Occipital lobe (tissue), 2 donors: Measurements from ENCODE around the gene MPZL3. TPM values are rescaled to one million over a fixed set of nuclear protein-coding genes. Genes with fewer than 3 reads are reported as not detected.

Experiments
- DNase-seq: peaks from one replicate; lab custom pipeline; 2025; lab: John Stamatoyannopoulos, UW
- total RNA-seq: library from RNA; depleted of rRNA; stranded (reverse); fragments of >200 nt; gene quantifications from one replicate; pipeline ENCODE4 v1.2.3, GENCODE V29; 2014

The MPZL3 gene
- total RNA-seq, 1 donor from 2014 or later, result 1.6 TPM

DNA sequence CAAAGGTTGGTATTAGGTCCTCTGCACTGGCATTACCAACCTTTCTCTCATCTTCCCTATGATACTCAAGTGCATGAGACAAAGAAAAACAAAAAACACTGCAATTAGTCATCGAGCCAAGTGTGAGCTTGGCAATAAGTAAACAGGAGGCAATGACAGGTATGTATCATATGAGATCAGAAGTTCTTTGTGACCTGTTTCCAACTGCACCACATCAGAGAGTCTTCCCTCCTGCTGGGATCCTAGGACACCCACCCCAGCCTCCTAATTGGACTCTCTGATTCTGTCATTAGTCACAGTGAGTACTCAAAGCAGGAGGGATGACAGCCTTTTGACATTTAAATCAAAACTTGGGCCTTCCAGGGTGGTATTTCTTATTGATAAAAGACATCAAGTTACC lies 19.5 kb downstream of the MPZL3 start:
- DNase-seq, result no peak

DNA sequence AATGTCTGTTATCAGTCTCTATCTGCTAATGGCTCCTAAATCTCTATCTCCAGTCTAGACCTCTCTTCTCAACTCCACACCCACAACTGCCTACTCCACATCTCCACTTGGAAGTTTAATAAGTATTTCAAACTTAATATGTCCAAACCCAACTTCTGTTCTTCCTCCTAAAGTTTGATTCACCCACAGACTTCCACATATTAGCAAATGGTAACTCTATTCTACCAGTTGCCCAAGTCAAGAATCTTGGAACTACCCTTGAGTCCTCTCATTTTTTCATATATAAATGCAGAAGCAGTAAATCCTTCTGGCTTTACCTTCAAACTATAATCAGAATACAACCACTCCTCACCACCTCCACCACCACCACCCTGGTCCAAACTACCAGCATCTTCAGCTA lies 20.7 kb downstream of the MPZL3 start:
- DNase-seq, result no peak

DNA sequence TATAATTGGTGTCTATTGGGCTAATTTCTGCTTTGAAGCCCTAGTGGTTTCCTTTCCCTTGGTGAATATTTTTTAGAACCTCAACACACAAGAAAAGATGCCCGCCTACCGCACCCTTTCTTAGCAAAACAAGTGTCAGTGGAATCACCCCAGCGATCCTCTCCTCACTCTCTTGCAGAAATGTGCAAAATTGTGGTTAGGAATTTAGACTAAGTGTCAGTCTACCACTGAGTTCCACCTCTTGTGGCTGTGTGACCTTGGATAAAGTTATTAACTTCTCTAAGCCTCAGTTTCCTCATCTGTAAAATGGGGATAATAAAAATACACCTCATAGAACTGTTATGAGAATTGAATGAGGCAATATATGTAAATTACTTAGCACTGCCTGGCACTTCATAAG lies 22.1 kb downstream of the MPZL3 start:
- DNase-seq, result no peak

DNA sequence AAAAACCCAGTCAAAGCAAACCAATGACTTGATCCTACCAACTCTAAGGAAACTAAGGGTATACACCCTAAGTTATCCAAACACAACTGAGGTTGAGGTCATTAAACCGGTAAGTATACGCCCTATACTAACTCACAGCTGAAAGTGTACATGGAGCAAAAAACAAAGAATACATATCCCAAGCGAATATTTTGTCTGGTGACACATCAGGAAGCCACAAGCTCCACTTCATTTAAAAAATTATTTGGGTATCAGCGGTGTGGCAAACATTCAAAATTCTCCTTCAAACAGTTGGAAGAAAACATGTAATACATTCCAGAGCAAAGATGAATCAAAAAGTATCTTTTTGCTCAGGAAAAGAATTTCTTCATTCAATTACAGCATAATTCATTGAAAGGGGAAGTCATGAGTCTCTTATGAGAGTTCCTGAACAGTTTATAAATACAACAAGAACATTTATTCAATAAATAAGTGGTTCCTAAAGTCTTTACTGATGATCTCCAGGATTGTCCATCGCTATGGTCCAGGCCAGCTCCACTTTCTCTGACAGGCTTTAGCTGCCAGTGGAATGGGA lies 22.8 kb downstream of the MPZL3 start:
- DNase-seq, result no peak

DNA sequence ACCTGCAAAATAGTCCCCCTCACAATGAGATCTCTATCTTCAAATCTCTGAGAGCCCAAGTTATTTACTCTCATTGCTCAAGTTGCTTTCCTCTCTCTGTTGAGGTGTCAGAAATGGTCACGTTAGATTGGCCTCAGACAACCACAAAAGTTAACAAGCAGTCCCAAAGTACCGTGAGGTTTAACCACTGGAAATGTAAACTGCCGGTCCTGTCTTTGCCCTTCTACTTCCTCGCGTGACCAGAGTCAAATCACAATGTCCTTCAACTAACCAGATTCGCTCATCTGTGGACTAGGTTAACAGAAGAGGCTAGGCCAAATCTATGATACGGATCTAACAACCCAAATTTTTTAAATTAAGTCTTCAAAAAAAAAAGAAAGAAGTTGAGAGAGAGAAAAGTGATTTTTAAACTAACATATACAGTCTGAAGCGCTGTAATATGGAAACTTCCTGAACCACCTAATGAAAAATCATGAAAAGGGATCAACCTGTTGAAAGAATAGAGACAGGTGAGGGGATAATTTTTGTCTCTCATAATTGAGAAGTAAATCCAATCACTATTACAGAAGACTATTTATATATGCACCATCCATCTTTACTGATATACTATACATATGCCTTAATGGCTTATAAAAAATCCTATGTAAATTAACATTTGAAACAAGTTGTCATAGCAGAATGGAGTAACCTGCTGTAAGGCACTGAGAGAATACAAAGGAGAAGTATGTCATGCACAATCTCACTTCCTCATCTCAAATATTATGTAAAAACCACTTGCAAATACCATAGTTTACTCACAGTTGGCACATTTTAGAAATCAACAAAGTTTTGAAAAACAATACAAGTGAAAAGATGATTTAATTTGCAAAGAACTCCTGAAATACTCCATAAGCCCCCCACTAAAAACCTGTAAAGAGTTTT lies 24.0 kb downstream of the MPZL3 start:
- DNase-seq, result no peak

DNA sequence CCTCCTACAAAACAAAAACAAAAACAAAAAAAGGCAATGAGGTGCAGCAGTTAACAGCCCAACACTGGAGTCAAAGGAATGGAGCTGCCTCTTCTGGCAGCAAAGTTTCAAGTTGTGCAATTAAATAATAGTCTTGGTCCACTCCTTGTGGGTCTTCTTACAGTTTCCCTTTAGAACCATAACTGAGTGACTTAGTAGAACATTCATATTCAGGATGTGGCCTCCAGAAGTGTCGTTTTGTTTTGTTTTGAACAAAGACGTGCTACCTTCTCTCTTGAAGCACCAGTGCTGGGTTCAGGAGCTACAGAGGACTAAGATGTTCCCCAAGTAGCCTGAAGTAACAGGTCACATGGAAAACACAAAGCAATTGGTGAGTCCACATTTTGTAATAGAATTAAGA lies 25.4 kb downstream of the MPZL3 start:
- DNase-seq, result no peak

DNA sequence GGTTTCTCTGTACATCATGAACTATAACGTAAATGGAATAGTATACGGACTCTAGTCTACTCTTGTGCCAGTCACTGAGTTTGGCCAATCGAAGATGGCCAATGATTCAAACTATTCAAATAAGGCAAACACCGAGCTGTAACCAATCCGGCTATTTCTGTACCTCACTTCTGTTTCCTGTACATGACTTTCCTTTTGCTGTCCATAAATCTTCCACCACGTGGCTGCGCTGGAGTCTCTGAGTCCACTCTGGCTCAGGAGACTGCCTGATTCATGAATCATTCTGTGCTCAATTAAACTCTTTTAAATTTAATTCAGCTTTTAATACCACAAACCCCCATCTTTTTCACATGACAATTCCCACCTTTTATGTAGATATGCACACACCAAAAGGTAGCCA lies 25.9 kb downstream of the MPZL3 start:
- DNase-seq, result no peak

DNA sequence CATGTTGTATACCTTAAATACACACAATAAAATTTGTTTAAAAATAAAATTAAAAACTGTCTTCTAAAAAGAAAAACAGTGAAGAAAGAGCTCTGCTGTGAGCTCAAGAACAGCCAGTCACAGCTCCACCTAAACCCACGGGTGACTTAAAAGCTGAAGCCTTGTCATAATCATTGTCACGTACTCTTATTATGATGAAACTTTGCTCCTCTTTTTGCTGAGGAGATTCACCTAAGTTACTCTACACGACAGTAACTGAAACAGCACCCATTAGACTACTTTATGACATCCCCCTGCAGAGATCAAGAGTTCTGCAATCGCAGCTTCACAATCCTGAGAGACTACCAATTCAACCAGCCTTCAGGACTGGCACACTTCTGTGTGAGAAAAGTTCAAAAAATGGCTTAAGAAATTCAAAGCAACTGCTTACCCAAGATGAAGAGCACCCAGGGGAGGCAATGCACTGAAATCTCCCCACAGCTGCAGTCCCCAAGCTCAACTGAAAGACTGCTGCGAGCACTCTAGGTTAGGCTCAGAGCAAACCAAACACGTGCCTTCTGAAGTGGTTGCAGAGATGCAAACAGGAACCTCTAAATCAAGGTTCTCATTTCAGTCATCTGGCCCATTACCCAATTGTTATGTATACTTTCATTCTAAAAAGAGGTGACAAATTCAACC lies 27.5 kb downstream of the MPZL3 start, which contains the start of gene JAML:
JAML (minus strand) TSS at position 501 of the 678 bp plus-strand sequence. CDS start 10,145 bp downstream, outside the sequence.
- DNase-seq, result no peak

DNA sequence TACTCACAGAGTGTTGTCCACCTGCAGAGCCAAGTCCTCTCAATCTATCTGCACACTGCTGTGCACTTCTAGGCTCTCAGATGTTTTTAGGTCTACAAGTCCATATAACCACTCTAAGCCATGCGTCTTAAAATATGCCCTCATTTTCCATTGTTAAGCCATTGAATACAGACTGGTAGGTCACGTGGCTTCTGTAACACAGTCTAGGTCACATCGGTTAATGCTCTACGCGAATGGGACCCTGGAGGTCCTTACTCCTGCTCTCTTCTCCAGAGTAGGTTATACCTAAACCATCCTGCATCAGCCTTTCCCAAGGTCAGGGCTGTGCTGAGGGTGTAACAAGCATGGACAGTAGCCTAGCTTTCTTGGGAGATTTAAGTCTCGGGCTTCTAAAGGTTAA lies 28.2 kb downstream of the MPZL3 start:
- no peak for DNase-seq

DNA sequence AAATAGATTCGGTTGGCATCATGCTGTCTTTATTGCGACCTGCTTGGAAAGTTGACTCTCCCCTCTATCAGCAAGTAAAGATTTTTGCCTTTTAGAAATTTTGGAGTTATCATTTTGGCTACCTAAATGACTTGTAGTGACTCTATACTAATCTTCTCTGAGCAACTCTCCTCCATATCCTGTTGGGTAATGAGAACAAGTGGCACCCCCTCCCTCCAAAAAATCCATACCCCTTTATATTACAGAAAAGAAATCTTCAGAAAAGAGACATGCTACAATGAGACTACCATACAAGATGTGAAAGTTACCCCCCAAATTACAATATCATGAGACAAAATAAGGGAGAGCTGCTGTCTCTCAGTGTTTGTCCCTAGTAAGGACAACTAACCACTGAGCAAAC lies 28.6 kb downstream of the MPZL3 start:
- no peak for DNase-seq

DNA sequence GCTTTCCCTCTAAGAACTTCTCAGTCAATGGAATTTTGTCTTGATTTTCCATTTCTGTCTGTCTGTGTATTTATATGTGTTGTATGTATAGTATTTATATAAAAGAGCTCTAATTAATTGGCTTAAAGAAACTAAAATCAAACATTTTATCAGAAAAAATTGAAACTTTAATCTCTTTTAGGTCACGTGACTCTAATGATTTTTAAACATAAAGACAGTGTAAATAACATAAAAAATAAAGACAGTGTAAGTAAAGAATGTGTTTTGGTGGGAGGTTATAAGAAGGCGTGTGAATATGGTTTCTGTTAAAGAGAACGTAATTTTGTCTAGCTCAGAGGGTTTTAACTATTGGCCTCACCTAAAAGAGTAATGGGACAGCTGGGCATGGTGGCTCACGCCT lies 29.7 kb downstream of the MPZL3 start:
- DNase-seq, result no peak

DNA sequence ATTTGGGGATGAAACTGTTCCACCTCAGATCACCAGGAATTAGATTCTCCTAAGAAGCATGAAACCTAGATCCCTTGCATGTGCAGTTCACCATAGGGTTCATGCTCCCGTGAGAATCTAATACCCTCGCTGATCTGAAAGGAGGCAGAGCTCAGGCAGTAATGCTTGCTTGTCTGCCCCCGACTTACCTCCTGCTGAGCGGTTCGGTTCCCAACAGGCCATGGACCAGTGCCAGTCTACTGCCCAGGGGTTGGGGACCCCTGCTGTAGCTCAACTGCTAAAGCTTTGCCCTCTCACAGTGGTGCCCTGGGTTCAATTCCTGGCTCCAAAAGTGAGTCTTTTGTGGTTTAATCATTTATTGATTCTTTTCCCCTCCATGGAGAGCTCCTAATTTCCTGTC lies 30.7 kb downstream of the MPZL3 start:
- DNase-seq, result no peak

DNA sequence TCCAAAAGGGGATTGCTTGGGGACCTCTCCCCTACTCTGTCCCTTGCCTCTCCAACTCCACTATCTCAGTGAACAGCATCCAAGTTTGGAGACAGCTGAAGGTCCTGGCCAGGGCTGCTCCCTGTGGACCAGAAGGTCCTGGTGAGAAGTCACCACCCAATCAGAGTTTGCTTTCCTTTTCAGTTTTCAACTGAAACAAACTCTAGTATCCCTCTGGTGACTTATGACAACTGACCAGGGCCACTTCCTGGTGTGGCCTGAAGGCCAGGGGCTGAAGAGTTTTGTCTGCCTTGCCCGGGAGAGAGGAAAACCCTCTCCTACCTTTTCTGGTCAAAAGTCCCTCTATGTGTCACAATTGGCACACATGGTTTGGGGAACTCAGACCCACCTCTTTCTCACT lies 32.4 kb downstream of the MPZL3 start:
- DNase-seq, result no peak

DNA sequence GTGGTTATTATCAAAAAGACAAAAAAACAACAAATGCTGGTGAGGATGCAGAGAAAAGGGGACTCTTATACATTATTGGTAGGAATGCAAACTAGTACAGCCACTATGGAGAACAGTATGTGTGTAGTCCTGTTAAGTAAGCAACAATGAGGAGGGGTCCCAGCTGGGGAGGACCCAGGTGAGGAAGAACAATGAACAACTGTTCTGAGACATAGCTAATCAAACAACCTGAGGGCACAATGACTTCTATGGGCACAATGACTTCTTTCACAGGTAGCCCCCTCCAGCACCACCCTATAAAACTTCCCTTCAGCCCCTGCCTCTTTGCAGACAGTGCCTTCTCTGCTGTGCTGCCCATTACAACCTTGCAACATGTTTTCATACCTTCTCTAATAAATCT lies 32.9 kb downstream of the MPZL3 start:
- DNase-seq, result no peak

DNA sequence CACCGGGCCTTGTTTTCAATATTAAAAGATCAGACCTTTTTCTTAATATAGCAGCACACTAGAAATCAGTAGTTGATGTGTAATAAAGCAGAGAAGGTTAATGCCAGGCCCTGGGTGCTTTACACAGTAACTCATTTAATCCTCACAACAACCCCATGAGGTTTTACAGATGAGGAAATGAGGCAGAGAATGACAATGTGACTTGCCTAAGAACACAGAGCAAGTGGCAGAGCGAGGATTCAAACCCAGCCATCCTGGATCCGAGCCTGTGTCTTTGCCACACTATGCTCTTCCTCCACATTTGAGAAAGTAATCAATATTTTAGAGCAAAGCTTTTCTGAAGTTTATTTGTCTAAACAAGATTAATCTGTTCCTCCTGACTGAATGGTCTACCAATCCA lies 34.6 kb downstream of the MPZL3 start:
- DNase-seq, result no peak

DNA sequence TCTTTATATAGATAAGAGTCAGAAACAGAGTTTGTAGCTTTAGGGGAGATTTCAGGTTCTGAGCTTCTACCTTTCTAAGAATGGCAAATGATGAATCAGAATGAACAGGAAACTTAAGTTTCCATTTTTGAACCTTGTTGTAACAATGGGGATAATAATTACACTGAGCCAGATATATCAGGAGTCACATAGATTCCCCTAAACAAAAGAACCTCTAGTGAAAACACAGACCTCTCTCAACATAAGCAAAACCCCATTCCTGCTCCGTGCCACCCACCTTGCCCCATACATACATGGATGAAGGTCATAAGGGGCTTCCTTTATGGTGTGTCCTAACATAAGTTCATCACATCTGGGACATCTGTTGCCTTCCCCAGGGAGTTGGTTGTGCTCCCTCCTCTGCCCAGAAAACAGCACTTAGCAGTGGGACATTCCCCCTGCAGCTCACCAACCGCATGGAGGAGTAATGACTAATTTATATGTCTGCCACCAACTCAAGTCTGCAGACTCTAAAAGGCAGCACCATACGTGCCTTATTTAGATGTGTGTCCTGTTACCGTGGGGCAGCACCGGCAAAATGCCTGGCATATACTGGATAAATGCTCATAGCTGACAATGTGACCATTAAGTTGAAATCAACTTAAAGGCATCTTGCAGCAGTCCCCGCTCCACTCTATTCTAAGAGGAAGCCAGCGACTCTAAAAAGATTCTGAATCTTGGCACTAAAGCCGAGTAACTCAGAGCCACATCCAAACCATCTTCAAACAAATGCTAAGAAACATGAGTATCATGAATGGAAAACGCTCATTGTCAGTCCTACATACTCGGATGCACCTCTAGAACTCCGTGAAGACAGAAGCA lies 35.3 kb downstream of the MPZL3 start:
- no peak for DNase-seq

DNA sequence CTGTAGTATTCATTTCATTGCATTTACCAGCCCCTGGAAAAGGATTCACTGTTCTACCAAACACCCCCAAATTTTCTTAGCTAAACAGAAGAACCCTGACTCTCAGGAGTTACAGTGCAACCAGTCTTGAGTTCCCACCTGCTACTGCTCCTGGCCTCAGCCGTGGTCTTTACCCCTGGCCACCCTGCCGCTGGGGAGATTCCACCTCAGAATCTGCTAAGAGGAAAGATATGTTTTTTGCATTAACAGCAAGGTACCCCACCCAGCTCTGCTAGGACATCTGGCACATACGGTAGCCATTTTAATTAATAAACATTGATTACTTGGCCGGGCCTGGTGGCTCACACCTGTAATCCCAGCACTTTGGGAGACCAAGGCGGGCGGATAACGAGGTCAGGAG lies 36.4 kb downstream of the MPZL3 start:
- no peak for DNase-seq

DNA sequence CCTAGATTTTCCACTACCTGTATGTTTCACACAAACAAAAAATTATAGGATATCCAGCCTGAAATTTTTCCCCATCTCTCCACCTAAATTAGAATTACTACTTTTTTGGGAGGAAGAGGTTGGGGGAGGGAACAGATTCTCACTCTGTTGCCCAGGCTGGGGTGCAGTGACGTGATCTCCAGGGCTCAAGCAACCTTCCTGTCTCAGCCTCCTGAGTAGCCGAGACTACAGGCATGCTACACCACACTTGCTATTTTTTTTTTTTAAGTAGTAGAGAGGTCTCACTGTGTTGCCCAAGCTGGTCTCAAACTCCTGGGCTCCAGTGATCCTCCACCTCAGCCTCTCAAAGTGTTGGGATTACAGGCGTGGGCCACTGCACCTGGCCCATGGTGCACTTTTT lies 36.9 kb downstream of the MPZL3 start:
- DNase-seq, result no peak

DNA sequence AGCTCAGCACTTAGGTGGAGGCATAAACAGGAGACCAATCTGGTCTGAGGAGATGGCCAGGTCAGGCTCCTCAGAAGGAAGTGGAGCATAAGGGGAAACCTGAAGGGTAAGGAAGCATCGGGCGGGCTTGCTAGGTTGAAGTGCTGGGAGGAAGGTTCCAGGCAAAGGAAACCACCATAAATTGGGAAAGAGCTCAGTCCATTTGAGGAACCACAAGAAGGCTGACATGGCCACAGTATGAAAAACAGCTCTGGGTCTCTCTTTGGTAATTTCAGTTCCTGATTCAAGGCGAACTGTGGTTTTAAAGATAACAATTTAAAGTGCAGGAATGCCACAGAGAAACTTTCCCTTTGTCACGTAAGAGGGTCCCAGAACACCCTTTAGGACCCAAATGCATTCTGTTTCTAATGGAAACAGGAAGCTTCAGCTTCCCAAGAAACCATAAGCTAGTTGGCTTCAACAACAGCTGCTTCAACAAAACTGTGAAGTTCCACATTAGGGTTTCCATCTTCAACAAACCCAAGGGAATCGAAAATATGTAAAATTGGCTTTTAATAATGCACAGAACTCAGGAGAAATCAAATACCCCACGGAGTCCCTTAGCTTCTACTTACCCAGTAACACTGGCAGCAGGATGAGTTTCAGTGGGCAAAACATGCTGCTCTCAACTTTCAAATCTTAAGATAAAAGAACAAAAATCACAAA lies 37.8 kb downstream of the MPZL3 start:
- DNase-seq, result no peak

DNA sequence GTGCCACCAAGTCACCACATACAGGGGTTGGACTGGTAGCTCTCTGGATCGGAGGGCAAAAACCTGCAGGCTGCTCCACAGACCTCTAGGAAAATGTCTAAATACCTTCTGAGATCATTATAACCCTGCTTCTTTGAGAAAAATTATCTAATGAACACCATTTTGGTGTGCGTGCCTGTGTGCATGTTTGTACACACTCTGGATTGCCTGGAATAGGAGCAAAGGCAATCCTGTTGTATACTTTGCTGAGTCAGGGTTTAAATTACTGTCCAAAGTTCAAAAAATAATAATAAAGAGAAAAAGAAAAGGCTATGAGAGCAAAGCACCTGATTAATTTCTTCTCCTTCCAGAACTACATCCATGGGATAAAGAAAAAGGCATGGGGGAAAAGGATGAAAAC lies 38.4 kb downstream of the MPZL3 start:
- DNase-seq, result no peak

DNA sequence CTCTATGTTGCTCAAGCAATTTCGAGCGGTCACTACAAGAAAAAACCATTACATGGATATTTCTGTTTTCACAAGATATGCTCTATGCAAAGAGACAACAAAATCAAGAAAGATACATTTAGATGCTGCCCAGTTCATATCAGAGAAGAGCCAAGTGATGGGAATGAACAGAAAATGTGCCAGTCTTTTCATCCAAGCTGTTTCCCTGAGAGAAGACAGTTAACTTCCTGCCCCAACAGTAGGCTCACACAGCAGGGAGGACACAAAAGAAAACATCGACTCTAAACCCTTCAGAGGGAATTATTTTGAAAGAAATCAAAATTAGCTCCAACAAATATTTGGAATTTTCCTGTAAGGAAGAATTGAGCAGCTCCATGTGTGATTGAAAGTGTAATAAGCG lies 39.0 kb downstream of the MPZL3 start:
- no peak for DNase-seq
